HL-60 (cell line): Measurements from ENCODE around the gene LDLRAD3.

Experiments
- DNase-seq, 2 experiments: peaks; one replicate each; pipeline ENCODE4 v3.0.0-alpha.2; 2010 to 2020; ENCODE audit warnings: low read depth in 1 of 2, low spot score in 1 of 2
- H3K27ac ChIP-seq: fragments of 250-450 bp; sonication (Bioruptor Pico); replicated peaks from 2 replicates; pipeline ENCODE4 v1.5.1; 2020; ENCODE audit warnings: mild to moderate bottlenecking, moderate library complexity
- H3K27me3 ChIP-seq: fragments of 250-450 bp; sonication (Bioruptor Pico); 2 replicates; pipeline ENCODE4 v1.5.1; 2021; ENCODE audit warnings: mild to moderate bottlenecking, moderate library complexity; ENCODE audit not compliant: insufficient read depth, poor library complexity, severe bottlenecking
- H3K4me3 ChIP-seq: replicated peaks from 2 replicates; pipeline ENCODE4 v1.5.1; 2011; ENCODE audit warnings: mild to moderate bottlenecking, control low read depth, low read length; ENCODE audit not compliant: insufficient read depth
- GABPA ChIP-seq: IDR thresholded peaks from 2 replicates; pipeline ENCODE4 v1.6.1; 2012; ENCODE audit warnings: low read depth
- POLR2AphosphoS5 ChIP-seq: IDR thresholded peaks from 2 replicates; pipeline ENCODE4 v1.6.1; 2012; ENCODE audit warnings: low read depth
- SPI1 ChIP-seq: IDR thresholded peaks from 2 replicates; pipeline ENCODE4 v1.6.1; 2012; ENCODE audit warnings: low read depth, mild to moderate bottlenecking, borderline replicate concordance
- TF ChIP-seq, protein P1 (sequence below): IDR thresholded peaks from 2 replicates; pipeline ENCODE4 v1.6.1; 2012; ENCODE audit warnings: low read depth; ENCODE audit not compliant: insufficient replicate concordance
- TF ChIP-seq, protein P2 (sequence below): IDR thresholded peaks from one replicate; pipeline ENCODE4 v1.5.1; 2011; ENCODE audit warnings: low read length, control low read depth, inconsistent platforms; ENCODE audit not compliant: insufficient read depth

LDLRAD3 gene

DNA sequence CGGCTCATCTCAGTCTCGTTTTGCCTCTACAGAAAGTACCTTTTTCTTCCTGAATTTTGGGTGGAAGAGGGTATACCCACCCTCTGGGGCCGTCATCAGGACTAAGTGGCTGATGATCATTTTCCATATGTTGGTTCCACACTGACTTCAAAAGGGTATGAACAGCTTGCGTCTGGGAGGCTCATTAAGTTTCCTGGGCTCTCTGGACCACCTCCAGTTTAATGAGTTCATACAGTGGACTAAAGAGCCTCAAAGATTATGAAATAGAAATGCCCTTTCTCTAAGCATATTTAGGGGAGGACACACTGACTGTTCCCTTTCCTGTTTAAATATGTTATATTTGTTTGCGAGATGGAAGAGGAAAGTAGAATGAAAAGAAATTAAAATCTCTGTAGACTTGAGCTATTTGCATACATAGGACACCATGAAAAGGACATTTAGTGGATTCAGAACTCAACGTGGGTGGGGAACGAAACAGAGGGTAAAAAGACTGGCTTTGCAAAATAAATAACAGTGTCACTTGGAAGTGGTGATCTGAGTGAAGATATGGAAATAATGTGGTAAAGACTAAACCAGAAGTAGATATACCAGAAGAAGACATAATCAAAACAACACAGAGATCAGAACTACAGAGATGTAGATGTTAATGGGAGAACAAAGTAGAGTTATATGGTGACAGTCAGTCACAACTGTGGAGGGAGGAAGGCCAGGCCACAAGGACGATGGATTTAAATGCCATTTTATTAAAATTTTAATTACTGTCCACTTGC is 18.7 kb downstream of the LDLRAD3 start:
- H3K4me3 ChIP-seq, result no peak overlapping the region
- TF ChIP-seq, protein P1, sequence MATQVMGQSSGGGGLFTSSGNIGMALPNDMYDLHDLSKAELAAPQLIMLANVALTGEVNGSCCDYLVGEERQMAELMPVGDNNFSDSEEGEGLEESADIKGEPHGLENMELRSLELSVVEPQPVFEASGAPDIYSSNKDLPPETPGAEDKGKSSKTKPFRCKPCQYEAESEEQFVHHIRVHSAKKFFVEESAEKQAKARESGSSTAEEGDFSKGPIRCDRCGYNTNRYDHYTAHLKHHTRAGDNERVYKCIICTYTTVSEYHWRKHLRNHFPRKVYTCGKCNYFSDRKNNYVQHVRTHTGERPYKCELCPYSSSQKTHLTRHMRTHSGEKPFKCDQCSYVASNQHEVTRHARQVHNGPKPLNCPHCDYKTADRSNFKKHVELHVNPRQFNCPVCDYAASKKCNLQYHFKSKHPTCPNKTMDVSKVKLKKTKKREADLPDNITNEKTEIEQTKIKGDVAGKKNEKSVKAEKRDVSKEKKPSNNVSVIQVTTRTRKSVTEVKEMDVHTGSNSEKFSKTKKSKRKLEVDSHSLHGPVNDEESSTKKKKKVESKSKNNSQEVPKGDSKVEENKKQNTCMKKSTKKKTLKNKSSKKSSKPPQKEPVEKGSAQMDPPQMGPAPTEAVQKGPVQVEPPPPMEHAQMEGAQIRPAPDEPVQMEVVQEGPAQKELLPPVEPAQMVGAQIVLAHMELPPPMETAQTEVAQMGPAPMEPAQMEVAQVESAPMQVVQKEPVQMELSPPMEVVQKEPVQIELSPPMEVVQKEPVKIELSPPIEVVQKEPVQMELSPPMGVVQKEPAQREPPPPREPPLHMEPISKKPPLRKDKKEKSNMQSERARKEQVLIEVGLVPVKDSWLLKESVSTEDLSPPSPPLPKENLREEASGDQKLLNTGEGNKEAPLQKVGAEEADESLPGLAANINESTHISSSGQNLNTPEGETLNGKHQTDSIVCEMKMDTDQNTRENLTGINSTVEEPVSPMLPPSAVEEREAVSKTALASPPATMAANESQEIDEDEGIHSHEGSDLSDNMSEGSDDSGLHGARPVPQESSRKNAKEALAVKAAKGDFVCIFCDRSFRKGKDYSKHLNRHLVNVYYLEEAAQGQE, result no peak
- TF ChIP-seq POLR2AphosphoS5 (no peak), SPI1 (no peak)
- H3K27me3 ChIP-seq, result no peaks in the 10 kb centered on the region
- no peak overlapping the region for H3K27ac ChIP-seq
- DNase-seq, result no peak

DNA sequence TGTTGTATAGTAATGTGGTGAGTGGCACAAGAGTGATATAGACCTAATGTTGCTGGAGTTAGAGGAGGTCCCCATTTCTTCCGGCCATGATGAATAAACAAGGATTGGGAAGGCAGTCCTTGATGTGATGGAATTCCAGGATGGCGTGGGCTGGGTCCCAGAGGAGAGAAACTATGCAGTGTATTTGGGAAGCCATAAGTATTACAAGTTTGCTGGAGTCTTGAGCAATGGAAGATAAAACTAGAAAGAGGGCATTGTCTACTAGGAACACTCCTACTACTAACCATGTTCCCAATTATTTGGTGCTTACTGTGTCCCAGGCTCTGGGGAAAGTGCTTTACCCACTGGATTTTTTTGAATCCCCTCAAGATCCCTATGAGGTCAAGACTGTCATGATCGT is 20.0 kb downstream of the LDLRAD3 start:
- no peak for DNase-seq
- TF ChIP-seq, protein P1, result no peak
- TF ChIP-seq POLR2AphosphoS5, result no peak
- no peak for TF ChIP-seq GABPA
- TF ChIP-seq SPI1, result no peak
- TF ChIP-seq, protein P2, sequence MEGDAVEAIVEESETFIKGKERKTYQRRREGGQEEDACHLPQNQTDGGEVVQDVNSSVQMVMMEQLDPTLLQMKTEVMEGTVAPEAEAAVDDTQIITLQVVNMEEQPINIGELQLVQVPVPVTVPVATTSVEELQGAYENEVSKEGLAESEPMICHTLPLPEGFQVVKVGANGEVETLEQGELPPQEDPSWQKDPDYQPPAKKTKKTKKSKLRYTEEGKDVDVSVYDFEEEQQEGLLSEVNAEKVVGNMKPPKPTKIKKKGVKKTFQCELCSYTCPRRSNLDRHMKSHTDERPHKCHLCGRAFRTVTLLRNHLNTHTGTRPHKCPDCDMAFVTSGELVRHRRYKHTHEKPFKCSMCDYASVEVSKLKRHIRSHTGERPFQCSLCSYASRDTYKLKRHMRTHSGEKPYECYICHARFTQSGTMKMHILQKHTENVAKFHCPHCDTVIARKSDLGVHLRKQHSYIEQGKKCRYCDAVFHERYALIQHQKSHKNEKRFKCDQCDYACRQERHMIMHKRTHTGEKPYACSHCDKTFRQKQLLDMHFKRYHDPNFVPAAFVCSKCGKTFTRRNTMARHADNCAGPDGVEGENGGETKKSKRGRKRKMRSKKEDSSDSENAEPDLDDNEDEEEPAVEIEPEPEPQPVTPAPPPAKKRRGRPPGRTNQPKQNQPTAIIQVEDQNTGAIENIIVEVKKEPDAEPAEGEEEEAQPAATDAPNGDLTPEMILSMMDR, result no peak
- Histone ChIP-seq H3K4me3 (no peak overlapping the region), H3K27me3 (no peaks in the 10 kb centered on the region), H3K27ac (no peak overlapping the region)

DNA sequence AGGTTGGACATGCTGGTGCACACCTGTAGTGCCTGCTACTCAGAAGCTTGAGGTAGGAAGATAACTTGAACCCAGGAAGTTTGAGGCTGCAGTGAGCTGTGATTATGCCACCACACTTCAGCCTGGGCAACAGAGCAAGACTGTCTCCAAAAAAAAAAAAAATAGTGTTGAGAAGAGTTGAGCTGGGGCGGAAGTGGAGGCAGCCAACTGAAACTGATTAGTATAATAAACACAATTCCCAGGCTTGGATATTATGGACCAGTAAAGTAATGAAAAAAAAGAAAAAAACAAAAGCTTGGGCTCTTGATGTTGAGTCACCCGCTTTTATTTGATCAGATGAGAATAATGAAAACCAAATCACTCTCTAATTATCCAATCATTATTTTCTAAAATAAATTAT is 21.0 kb downstream of the LDLRAD3 start:
- Histone ChIP-seq H3K4me3 (no peak overlapping the region), H3K27ac (no peak overlapping the region), H3K27me3 (no peaks in the 10 kb centered on the region)
- no peak for TF ChIP-seq GABPA
- TF ChIP-seq SPI1, result no peak
- TF ChIP-seq, protein P2, result no peak
- TF ChIP-seq POLR2AphosphoS5, result no peak
- TF ChIP-seq, protein P1, result no peak
- no peak for DNase-seq
